A549 (cell line): ENCODE results near the gene MYH14. TPM values are rescaled to one million over a fixed set of nuclear protein-coding genes. Genes with fewer than 3 reads are reported as not detected.

Experiments
- ATAC-seq, 2 experiments: fragments of 200-7000 bp in 1 of 2; fragments of >200 bp in 1 of 2; cut with Nextera tagmentation in 1 of 2; cut with Tn5 transposase in 1 of 2; 3 replicates each; pipeline versions ENCODE4 v1.8.0 to v1.9.1; 2018 to 2020; ENCODE audit warnings: mild to moderate bottlenecking in 1 of 2, moderate library complexity in 1 of 2
- CTCF ChIA-PET: fragments of 300-600 bp; sonication (Branson Sonifier 250); formaldehyde crosslinking; extraction: SDS; loops from one replicate; lab custom pipeline; 2021; ENCODE audit warnings: antibody characterized with exemption, inconsistent platforms; lab: Yijun Ruan, JAX
- POLR2A ChIA-PET: fragments of 350-600 bp; formaldehyde crosslinking; extraction: SDS; loops from one replicate; lab custom pipeline; 2021; ENCODE audit warnings: antibody characterized with exemption, inconsistent platforms; lab: Yijun Ruan, JAX
- DNase-seq, 2 experiments: peaks; one replicate each; pipeline versions ENCODE4 v3.0.0 to v3.0.0-alpha.2; 2011 to 2016; ENCODE audit warnings: low read depth in 1 of 2, low spot score in 1 of 2
- FAIRE-seq: peaks from 2 replicates; lab custom pipeline; 2011; peaks lifted over from hg19 to GRCh38; lab: Jason Lieb, UNC
- H3K27ac ChIP-seq, 2 experiments: fragments of >200 bp; sonication (Bioruptor Twin); formaldehyde crosslinking; 3 replicates each; pipeline ENCODE4 v1.5.1; 2016 to 2017
- H3K4me1 ChIP-seq: fragments of >200 bp; sonication (Bioruptor Twin); formaldehyde crosslinking; 3 replicates; pipeline ENCODE4 v1.6.1; 2016
- H3K4me2 ChIP-seq: fragments of >200 bp; sonication (Bioruptor Twin); formaldehyde crosslinking; 3 replicates; pipeline ENCODE4 v1.6.1; 2016
- H3K4me3 ChIP-seq: fragments of >200 bp; sonication (Bioruptor Twin); formaldehyde crosslinking; 3 replicates; pipeline ENCODE4 v1.5.1; 2016
- H3K9me3 ChIP-seq: fragments of >200 bp; sonication (Bioruptor Twin); formaldehyde crosslinking; 3 replicates; pipeline ENCODE4 v1.6.1; 2016
- BHLHE40 ChIP-seq: IDR thresholded peaks from 2 replicates; pipeline ENCODE4 v1.6.1; 2012; ENCODE audit warnings: low read depth, low read length, inconsistent platforms
- CBX2 ChIP-seq: fragments of 200-600 bp; sonication (generic); IDR thresholded peaks from 2 replicates; pipeline ENCODE4 v1.6.1; 2016; ENCODE audit warnings: low read depth, mild to moderate bottlenecking, borderline replicate concordance
- CBX8 ChIP-seq: fragments of 200-600 bp; sonication (generic); IDR thresholded peaks from 2 replicates; pipeline ENCODE4 v1.6.1; 2016
- EHMT2 ChIP-seq: fragments of 200-600 bp; sonication (generic); IDR thresholded peaks from 2 replicates; pipeline ENCODE4 v1.6.1; 2016; ENCODE audit warnings: antibody characterized with exemption, low read depth, mild to moderate bottlenecking, moderate library complexity
- EP300 ChIP-seq, 2 experiments: fragments of >200 bp; sonication (Bioruptor Twin); formaldehyde crosslinking; IDR thresholded peaks; 2 replicates in 1 of 2; 3 replicates in 1 of 2; pipeline ENCODE4 v1.6.1; 2016 to 2017
- FOSL2 ChIP-seq, 2 experiments: fragments of 450-650 bp in 1 of 2; fragments of >200 bp in 1 of 2; sonication (Bioruptor Twin) in 1 of 2; formaldehyde crosslinking; IDR thresholded peaks; 2 replicates each; pipeline versions ENCODE4 v1.5.0 to v1.6.1; 2016 to 2020; ENCODE audit warnings: mild to moderate bottlenecking in 1 of 2, moderate library complexity in 1 of 2
- GATA3 ChIP-seq: IDR thresholded peaks from 2 replicates; pipeline ENCODE4 v1.6.1; 2012; ENCODE audit warnings: borderline replicate concordance
- HOXB13 ChIP-seq: fragments of 250-450 bp; sonication (Bioruptor Pico); IDR thresholded peaks from 2 replicates; pipeline ENCODE4 v1.5.0; 2020; ENCODE audit warnings: low read depth, mild to moderate bottlenecking, moderate library complexity
- HOXB5 ChIP-seq: fragments of 250-450 bp; sonication (Bioruptor Pico); IDR thresholded peaks from 2 replicates; pipeline ENCODE4 v1.5.0; 2020; ENCODE audit warnings: mild to moderate bottlenecking, moderate library complexity
- JUN ChIP-seq, 2 experiments: fragments of >200 bp; sonication (Bioruptor Twin); formaldehyde crosslinking; IDR thresholded peaks; 2 replicates in 1 of 2; 3 replicates in 1 of 2; pipeline ENCODE4 v1.6.1; 2016 to 2017
- KDM5A ChIP-seq: fragments of 200-600 bp; sonication (generic); IDR thresholded peaks from 2 replicates; pipeline ENCODE4 v1.6.1; 2016; ENCODE audit warnings: antibody characterized with exemption, mild to moderate bottlenecking
- MAZ ChIP-seq: fragments of 150-350 bp; IDR thresholded peaks from 2 replicates; pipeline ENCODE4 v1.6.1; 2014; ENCODE audit warnings: antibody characterized with exemption, low read depth, low read length, borderline replicate concordance
- MYC ChIP-seq: IDR thresholded peaks from 2 replicates; pipeline ENCODE4 v1.6.1; 2012; ENCODE audit warnings: mild to moderate bottlenecking, inconsistent platforms, low read length, improper control_type of control experiment, borderline replicate concordance
- NR3C1 ChIP-seq: fragments of >200 bp; sonication (Bioruptor Twin); formaldehyde crosslinking; IDR thresholded peaks from 3 replicates; pipeline ENCODE4 v1.6.1; 2017
- RAD21 ChIP-seq, 2 experiments: fragments of >200 bp in 1 of 2; sonication (Bioruptor Twin) in 1 of 2; formaldehyde crosslinking in 1 of 2; IDR thresholded peaks in 1 of 2; conservative IDR thresholded peaks in 1 of 2; 2 replicates in 1 of 2; 3 replicates in 1 of 2; pipeline ENCODE4 v1.6.1; 2012 to 2018; ENCODE audit warnings: inconsistent platforms in 1 of 2
- RFX5 ChIP-seq: fragments of 450-650 bp; IDR thresholded peaks from 2 replicates; pipeline ENCODE4 v1.7.1; 2014; ENCODE audit warnings: antibody characterized with exemption, mild to moderate bottlenecking, moderate library complexity
- RNF2 ChIP-seq: fragments of 200-600 bp; sonication (generic); IDR thresholded peaks from 2 replicates; pipeline ENCODE4 v1.6.1; 2016; ENCODE audit warnings: low read depth, mild to moderate bottlenecking, antibody characterized with exemption, moderate library complexity, borderline replicate concordance
- TFCP2L1 ChIP-seq: fragments of 250-450 bp; sonication (Bioruptor Pico); IDR thresholded peaks from 2 replicates; pipeline ENCODE4 v1.5.0; 2021; ENCODE audit warnings: mild to moderate bottlenecking
- ZFP36 ChIP-seq: fragments of 450-650 bp; IDR thresholded peaks from 2 replicates; pipeline ENCODE4 v1.6.1; 2014; ENCODE audit warnings: borderline replicate concordance; ENCODE audit not compliant: partially characterized antibody
- WGBS: methylation state at CpG from one replicate; pipeline ENCODE4 v1.1.6; 2017; ENCODE audit errors: missing lambda C conversion rate; 5-methylcytosine and 5-hydroxymethylcytosine counted together
- polyA plus RNA-seq, 4 experiments: library from polyadenylated mRNA; depleted of rRNA in 3 of 4; stranded (reverse); fragments of >200 nt; fragmentation: RNase III in 1 of 4; extraction: RNeasy Plus Mini Kit Qiagen cat#74134 plus additional on column Dnase treatment in 1 of 4; gene quantifications; 2 replicates in 3 of 4; 3 replicates in 1 of 4; pipeline ENCODE4 v1.2.3, GENCODE V29; 2011 to 2017
- TF ChIP-seq, protein P1 (sequence below): fragments of >200 bp; sonication (Bioruptor Twin); formaldehyde crosslinking; IDR thresholded peaks from 3 replicates; pipeline ENCODE4 v1.6.1; 2016
- TF ChIP-seq, protein P2 (sequence below): fragments of 250-450 bp; sonication (Bioruptor Pico); IDR thresholded peaks from 2 replicates; pipeline ENCODE4 v1.5.0; 2020; ENCODE audit warnings: low read depth, mild to moderate bottlenecking, moderate library complexity
- TF ChIP-seq, protein P3 (sequence below): fragments of 250-450 bp; sonication (Bioruptor Pico); IDR thresholded peaks from 2 replicates; pipeline ENCODE4 v1.5.0; 2021; ENCODE audit warnings: mild to moderate bottlenecking, moderate library complexity, borderline replicate concordance
- TF ChIP-seq, protein P4 (sequence below): IDR thresholded peaks from 2 replicates; pipeline ENCODE4 v1.6.1; 2012; ENCODE audit warnings: low read depth, borderline replicate concordance
- TF ChIP-seq, protein P5 (sequence below): fragments of 150-350 bp; IDR thresholded peaks from 2 replicates; pipeline ENCODE4 v1.6.1; 2014; ENCODE audit warnings: low read depth, mild to moderate bottlenecking, low read length
- TF ChIP-seq, protein P6 (sequence below): fragments of 450-650 bp; IDR thresholded peaks from 2 replicates; pipeline ENCODE4 v1.6.1; 2014; ENCODE audit warnings: antibody characterized with exemption
- TF ChIP-seq, protein P7 (sequence below): fragments of 200-600 bp; sonication (generic); IDR thresholded peaks from 2 replicates; pipeline ENCODE4 v1.6.1; 2016; ENCODE audit warnings: antibody characterized with exemption, mild to moderate bottlenecking, moderate library complexity

MYH14 gene
- polyA plus RNA-seq, 2 of the 4 experiments (the other 2 are of a cell fraction) = 4.0 to 7.0 TPM

DNA sequence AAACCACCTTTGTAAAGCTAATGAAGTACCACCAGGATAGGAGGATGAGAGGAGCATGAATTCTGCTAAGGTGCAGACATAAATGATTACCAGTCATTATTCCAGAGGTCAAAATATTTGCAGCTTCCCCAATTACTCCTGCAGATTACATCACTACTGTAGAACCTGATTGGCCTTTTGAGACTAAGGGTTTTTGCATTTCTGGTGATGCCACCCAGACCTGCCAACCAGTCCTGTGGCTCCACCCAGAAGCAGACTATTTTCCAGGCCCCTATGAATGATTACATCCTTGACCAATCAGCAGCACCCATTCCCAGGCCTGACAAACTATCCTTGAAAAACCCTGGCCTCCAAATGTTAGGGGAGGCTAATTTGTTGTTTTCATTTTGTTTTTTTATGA, 136.9 kb downstream of the MYH14 start:
- H3K4me1 ChIP-seq = no peaks in the 10 kb centered on the region
- FAIRE-seq (no peak), DNase-seq (no peak), ATAC-seq (no peak)
- H3K4me2 ChIP-seq = no peak overlapping the region
- H3K27ac ChIP-seq = no peak overlapping the region
- H3K9me3 ChIP-seq = peaks cover 14% of the 10 kb centered on the region; the same call in 2 of the 3 replicates
- H3K4me3 ChIP-seq = no peak overlapping the region
- TF ChIP-seq BHLHE40 (no peak), GATA3 (no peak), RFX5 (no peak), HOXB5 (CRISPR knock-in tag) (no peak), CBX2 (no peak), HOXB13 (no peak), EHMT2 (no peak), RAD21 (conservative IDR thresholded peaks at IDR 0.05 in 1 of 2, IDR thresholded peaks at IDR 0.05 in 1 of 2) (no peak), EP300 (IDR thresholded peaks at IDR 0.05) (no peak), JUN (IDR thresholded peaks at IDR 0.05) (no peak), CBX8 (no peak), ZFP36 (no peak), TFCP2L1 (no peak)
- TF ChIP-seq, protein P1, sequence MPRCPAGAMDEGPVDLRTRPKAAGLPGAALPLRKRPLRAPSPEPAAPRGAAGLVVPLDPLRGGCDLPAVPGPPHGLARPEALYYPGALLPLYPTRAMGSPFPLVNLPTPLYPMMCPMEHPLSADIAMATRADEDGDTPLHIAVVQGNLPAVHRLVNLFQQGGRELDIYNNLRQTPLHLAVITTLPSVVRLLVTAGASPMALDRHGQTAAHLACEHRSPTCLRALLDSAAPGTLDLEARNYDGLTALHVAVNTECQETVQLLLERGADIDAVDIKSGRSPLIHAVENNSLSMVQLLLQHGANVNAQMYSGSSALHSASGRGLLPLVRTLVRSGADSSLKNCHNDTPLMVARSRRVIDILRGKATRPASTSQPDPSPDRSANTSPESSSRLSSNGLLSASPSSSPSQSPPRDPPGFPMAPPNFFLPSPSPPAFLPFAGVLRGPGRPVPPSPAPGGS = no peak
- TF ChIP-seq, protein P2, sequence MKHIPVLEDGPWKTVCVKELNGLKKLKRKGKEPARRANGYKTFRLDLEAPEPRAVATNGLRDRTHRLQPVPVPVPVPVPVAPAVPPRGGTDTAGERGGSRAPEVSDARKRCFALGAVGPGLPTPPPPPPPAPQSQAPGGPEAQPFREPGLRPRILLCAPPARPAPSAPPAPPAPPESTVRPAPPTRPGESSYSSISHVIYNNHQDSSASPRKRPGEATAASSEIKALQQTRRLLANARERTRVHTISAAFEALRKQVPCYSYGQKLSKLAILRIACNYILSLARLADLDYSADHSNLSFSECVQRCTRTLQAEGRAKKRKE = no peak
- TF ChIP-seq, protein P3, sequence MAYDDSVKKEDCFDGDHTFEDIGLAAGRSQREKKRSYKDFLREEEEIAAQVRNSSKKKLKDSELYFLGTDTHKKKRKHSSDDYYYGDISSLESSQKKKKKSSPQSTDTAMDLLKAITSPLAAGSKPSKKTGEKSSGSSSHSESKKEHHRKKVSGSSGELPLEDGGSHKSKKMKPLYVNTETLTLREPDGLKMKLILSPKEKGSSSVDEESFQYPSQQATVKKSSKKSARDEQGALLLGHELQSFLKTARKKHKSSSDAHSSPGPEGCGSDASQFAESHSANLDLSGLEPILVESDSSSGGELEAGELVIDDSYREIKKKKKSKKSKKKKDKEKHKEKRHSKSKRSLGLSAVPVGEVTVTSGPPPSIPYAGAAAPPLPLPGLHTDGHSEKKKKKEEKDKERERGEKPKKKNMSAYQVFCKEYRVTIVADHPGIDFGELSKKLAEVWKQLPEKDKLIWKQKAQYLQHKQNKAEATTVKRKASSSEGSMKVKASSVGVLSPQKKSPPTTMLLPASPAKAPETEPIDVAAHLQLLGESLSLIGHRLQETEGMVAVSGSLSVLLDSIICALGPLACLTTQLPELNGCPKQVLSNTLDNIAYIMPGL = no peak
- TF ChIP-seq, protein P4, sequence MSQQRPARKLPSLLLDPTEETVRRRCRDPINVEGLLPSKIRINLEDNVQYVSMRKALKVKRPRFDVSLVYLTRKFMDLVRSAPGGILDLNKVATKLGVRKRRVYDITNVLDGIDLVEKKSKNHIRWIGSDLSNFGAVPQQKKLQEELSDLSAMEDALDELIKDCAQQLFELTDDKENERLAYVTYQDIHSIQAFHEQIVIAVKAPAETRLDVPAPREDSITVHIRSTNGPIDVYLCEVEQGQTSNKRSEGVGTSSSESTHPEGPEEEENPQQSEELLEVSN = no peak
- TF ChIP-seq, protein P5, sequence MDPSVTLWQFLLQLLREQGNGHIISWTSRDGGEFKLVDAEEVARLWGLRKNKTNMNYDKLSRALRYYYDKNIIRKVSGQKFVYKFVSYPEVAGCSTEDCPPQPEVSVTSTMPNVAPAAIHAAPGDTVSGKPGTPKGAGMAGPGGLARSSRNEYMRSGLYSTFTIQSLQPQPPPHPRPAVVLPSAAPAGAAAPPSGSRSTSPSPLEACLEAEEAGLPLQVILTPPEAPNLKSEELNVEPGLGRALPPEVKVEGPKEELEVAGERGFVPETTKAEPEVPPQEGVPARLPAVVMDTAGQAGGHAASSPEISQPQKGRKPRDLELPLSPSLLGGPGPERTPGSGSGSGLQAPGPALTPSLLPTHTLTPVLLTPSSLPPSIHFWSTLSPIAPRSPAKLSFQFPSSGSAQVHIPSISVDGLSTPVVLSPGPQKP = no peak
- TF ChIP-seq, protein P6, sequence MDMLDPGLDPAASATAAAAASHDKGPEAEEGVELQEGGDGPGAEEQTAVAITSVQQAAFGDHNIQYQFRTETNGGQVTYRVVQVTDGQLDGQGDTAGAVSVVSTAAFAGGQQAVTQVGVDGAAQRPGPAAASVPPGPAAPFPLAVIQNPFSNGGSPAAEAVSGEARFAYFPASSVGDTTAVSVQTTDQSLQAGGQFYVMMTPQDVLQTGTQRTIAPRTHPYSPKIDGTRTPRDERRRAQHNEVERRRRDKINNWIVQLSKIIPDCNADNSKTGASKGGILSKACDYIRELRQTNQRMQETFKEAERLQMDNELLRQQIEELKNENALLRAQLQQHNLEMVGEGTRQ = no peak
- TF ChIP-seq, all 56 proteins: peak for 0
- CTCF ChIA-PET = interaction anchor here (1.5 to 4.7 kb wide), 5 partner anchors 11 to 121 kb away, joined by 5 to 27 read pairs (median 6); no protein-coding TSS in a partner anchor
- POLR2A ChIA-PET = no interaction called here

DNA sequence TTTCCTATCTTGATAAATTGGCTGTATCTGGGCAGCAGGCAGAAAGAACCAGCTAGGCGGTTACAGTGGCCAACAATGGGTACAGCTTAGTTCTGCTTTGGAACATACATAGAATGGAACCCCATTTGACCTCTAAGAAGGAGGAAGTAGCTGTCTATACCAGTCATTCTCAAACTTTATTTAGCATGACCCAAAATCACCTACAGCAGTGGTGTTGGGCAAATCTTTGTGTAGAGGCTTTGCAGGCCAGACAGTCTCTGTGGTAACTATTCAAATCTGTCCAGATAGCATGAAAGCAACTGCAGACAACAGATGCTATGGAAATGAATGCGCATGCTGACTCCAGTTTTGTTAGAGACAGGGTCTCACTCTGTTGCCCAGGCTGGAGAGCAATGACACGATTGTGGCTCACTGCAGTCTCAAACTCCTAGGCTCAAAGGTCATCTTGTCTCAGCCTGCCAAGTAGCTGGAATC, 137.7 kb downstream of the MYH14 start:
- ATAC-seq (no peak), DNase-seq (no peak), FAIRE-seq (no peak)
- no peaks in the 10 kb centered on the region for H3K4me1 ChIP-seq
- POLR2A ChIA-PET = no interaction called here
- no peak overlapping the region for H3K4me2 ChIP-seq
- peaks cover 14% of the 10 kb centered on the region; the same call in 2 of the 3 replicates for H3K9me3 ChIP-seq
- whole genome bisulfite sequencing = 71% methylated on average over 3 of the region's 3 CpGs
- H3K4me3 ChIP-seq = no peak overlapping the region
- CTCF ChIA-PET = interaction anchor here (1.1 to 4.7 kb wide), 5 partner anchors 10 to 120 kb away, joined by 3 to 27 read pairs (median 6); no protein-coding TSS in a partner anchor
- no peak overlapping the region for H3K27ac ChIP-seq
- TF ChIP-seq RNF2 = no peak
- TF ChIP-seq, protein P2 = no peak
- TF ChIP-seq MAZ = no peak
- TF ChIP-seq, protein P7, sequence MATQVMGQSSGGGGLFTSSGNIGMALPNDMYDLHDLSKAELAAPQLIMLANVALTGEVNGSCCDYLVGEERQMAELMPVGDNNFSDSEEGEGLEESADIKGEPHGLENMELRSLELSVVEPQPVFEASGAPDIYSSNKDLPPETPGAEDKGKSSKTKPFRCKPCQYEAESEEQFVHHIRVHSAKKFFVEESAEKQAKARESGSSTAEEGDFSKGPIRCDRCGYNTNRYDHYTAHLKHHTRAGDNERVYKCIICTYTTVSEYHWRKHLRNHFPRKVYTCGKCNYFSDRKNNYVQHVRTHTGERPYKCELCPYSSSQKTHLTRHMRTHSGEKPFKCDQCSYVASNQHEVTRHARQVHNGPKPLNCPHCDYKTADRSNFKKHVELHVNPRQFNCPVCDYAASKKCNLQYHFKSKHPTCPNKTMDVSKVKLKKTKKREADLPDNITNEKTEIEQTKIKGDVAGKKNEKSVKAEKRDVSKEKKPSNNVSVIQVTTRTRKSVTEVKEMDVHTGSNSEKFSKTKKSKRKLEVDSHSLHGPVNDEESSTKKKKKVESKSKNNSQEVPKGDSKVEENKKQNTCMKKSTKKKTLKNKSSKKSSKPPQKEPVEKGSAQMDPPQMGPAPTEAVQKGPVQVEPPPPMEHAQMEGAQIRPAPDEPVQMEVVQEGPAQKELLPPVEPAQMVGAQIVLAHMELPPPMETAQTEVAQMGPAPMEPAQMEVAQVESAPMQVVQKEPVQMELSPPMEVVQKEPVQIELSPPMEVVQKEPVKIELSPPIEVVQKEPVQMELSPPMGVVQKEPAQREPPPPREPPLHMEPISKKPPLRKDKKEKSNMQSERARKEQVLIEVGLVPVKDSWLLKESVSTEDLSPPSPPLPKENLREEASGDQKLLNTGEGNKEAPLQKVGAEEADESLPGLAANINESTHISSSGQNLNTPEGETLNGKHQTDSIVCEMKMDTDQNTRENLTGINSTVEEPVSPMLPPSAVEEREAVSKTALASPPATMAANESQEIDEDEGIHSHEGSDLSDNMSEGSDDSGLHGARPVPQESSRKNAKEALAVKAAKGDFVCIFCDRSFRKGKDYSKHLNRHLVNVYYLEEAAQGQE = no peak
- no peak for TF ChIP-seq KDM5A
- no peak for TF ChIP-seq MYC
- no peak for TF ChIP-seq FOSL2 (IDR thresholded peaks at IDR 0.05)
- TF ChIP-seq FOSL2 (CRISPR knock-in tag; IDR thresholded peaks at IDR 0.05) = no peak
- TF ChIP-seq NR3C1 = no peak
